SK-N-SH treated with all-trans-retinoic acid at 6 μM for 48 hours (cell line): ENCODE measurements around the gene MAP1B.

ENCODE experiments used
- ARNTL ChIP-seq: fragments of 450-650 bp; formaldehyde crosslinking; IDR thresholded peaks from 2 replicates; pipeline ENCODE4 v1.5.0; 2020; ENCODE audit warnings: low read depth, mild to moderate bottlenecking, moderate library complexity, borderline replicate concordance
- BACH2 ChIP-seq: fragments of 250-450 bp; sonication (Bioruptor Pico); IDR thresholded peaks from 2 replicates; pipeline ENCODE4 v1.9.0; 2021; ENCODE audit warnings: mild to moderate bottlenecking, borderline replicate concordance
- CSRNP3 ChIP-seq: fragments of 250-450 bp; sonication (Bioruptor Pico); IDR thresholded peaks from 2 replicates; pipeline ENCODE4 v1.5.1; 2021; ENCODE audit warnings: mild to moderate bottlenecking, moderate library complexity
- OSR1 ChIP-seq: fragments of 250-450 bp; sonication (Bioruptor Pico); IDR thresholded peaks from 2 replicates; pipeline ENCODE4 v1.8.0; 2022; ENCODE audit warnings: moderate library complexity, mild to moderate bottlenecking, inconsistent platforms
- POU6F1 ChIP-seq: fragments of 250-450 bp; sonication (Bioruptor Pico); IDR thresholded peaks from 2 replicates; pipeline ENCODE4 v1.8.0; 2021; ENCODE audit warnings: low read depth, mild to moderate bottlenecking, moderate library complexity, borderline replicate concordance
- RARB ChIP-seq: fragments of 250-450 bp; sonication (Bioruptor Pico); IDR thresholded peaks from 2 replicates; pipeline ENCODE4 v1.8.0; 2021; ENCODE audit warnings: mild to moderate bottlenecking, moderate library complexity
- SNAI2 ChIP-seq: fragments of 250-450 bp; sonication (Bioruptor Pico); IDR thresholded peaks from 2 replicates; pipeline ENCODE4 v1.5.0; 2020; ENCODE audit warnings: mild to moderate bottlenecking, moderate library complexity
- ZFP3 ChIP-seq: fragments of 250-450 bp; sonication (Bioruptor Pico); IDR thresholded peaks from 2 replicates; pipeline ENCODE4 v1.5.0; 2020; ENCODE audit warnings: mild to moderate bottlenecking, moderate library complexity
- ZFP30 ChIP-seq: fragments of 450-650 bp; formaldehyde crosslinking; IDR thresholded peaks from 2 replicates; pipeline ENCODE4 v1.5.0; 2022; ENCODE audit warnings: mild to moderate bottlenecking, moderate library complexity
- ZNF8 ChIP-seq: fragments of 450-650 bp; formaldehyde crosslinking; IDR thresholded peaks from 2 replicates; pipeline ENCODE4 v1.5.0; 2020; ENCODE audit warnings: mild to moderate bottlenecking, moderate library complexity
- TF ChIP-seq, protein P1 (sequence below): fragments of 250-450 bp; sonication (Bioruptor Pico); IDR thresholded peaks from 2 replicates; pipeline ENCODE4 v1.8.0; 2020; ENCODE audit warnings: mild to moderate bottlenecking, moderate library complexity, borderline replicate concordance
- TF ChIP-seq, protein P2 (sequence below): fragments of 250-450 bp; sonication (Bioruptor Pico); IDR thresholded peaks from 2 replicates; pipeline ENCODE4 v1.5.0; 2020; ENCODE audit warnings: mild to moderate bottlenecking, moderate library complexity

- TF ChIP-seq ARNTL (no peak), OSR1 (no peak), CSRNP3 (CRISPR knock-in tag) (no peak), SNAI2 (CRISPR knock-in tag) (no peak), POU6F1 (no peak), ZFP3 (CRISPR knock-in tag) (no peak), RARB (CRISPR knock-in tag) (no peak), ZNF8 (no peak), ZFP30 (CRISPR knock-in tag) (no peak), BACH2 (CRISPR knock-in tag) (no peak)
- TF ChIP-seq, protein P1, sequence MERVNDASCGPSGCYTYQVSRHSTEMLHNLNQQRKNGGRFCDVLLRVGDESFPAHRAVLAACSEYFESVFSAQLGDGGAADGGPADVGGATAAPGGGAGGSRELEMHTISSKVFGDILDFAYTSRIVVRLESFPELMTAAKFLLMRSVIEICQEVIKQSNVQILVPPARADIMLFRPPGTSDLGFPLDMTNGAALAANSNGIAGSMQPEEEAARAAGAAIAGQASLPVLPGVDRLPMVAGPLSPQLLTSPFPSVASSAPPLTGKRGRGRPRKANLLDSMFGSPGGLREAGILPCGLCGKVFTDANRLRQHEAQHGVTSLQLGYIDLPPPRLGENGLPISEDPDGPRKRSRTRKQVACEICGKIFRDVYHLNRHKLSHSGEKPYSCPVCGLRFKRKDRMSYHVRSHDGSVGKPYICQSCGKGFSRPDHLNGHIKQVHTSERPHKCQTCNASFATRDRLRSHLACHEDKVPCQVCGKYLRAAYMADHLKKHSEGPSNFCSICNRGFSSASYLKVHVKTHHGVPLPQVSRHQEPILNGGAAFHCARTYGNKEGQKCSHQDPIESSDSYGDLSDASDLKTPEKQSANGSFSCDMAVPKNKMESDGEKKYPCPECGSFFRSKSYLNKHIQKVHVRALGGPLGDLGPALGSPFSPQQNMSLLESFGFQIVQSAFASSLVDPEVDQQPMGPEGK = no peak
- TF ChIP-seq, protein P2, sequence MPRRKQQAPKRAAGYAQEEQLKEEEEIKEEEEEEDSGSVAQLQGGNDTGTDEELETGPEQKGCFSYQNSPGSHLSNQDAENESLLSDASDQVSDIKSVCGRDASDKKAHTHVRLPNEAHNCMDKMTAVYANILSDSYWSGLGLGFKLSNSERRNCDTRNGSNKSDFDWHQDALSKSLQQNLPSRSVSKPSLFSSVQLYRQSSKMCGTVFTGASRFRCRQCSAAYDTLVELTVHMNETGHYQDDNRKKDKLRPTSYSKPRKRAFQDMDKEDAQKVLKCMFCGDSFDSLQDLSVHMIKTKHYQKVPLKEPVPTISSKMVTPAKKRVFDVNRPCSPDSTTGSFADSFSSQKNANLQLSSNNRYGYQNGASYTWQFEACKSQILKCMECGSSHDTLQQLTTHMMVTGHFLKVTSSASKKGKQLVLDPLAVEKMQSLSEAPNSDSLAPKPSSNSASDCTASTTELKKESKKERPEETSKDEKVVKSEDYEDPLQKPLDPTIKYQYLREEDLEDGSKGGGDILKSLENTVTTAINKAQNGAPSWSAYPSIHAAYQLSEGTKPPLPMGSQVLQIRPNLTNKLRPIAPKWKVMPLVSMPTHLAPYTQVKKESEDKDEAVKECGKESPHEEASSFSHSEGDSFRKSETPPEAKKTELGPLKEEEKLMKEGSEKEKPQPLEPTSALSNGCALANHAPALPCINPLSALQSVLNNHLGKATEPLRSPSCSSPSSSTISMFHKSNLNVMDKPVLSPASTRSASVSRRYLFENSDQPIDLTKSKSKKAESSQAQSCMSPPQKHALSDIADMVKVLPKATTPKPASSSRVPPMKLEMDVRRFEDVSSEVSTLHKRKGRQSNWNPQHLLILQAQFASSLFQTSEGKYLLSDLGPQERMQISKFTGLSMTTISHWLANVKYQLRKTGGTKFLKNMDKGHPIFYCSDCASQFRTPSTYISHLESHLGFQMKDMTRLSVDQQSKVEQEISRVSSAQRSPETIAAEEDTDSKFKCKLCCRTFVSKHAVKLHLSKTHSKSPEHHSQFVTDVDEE = no peak
Measured at GRCh38 chr5:72163349-72163983, 56.2 kb downstream of the MAP1B start.
